Caki2 (cell line): ENCODE results near the gene ZNF519. TPM values are rescaled to one million over a fixed set of nuclear protein-coding genes. Genes with fewer than 3 reads are reported as not detected.
"Not testable (repeated sequence)": the region's sequence is repeated elsewhere in the genome, so short reads cannot be mapped to it uniquely, and the experiment has no call there.

ENCODE experiments used
- DNase-seq: peaks from one replicate; pipeline ENCODE4 v3.0.0-alpha.2; 2015; ENCODE audit warnings: low read depth
- in situ Hi-C: cut with HindIII; loops from 2 replicates; pipeline ENCODE4 v1.10.0; 2016; ENCODE audit warnings: low sequenced_read_pairs, low pct_unique_long_range_greater_than_20kb, mixed read lengths
- total RNA-seq: library from RNA; depleted of rRNA; stranded (reverse); fragments of >200 nt; shearing (Covaris generic); gene quantifications from 2 replicates; pipeline ENCODE4 v1.2.3, GENCODE V29; 2014; ENCODE audit warnings: low replicate concordance

The ZNF519 gene
- total RNA-seq, 1 experiment from 2014 or later = 8.0 TPM

GRCh38 chr18:14149121-14149850, 17.1 kb upstream of the ZNF519 start:
- in situ Hi-C loops, DNase-seq: not testable (repeated sequence)

GRCh38 chr18:14147935-14148865, 16.0 kb upstream of the ZNF519 start:
- DNase-seq, in situ Hi-C loops: not testable (repeated sequence)

- DNase-seq, in situ Hi-C loops: not testable (repeated sequence)
These were observed 14.5 kb upstream of the ZNF519 start for GRCh38 chr18:14146771-14147170.

GRCh38 chr18:14145581-14146338, 13.5 kb upstream of the ZNF519 start:
- DNase-seq, in situ Hi-C loops: not testable (repeated sequence)

GRCh38 chr18:14145021-14145420, 12.8 kb upstream of the ZNF519 start:
- in situ Hi-C loops, DNase-seq: not testable (repeated sequence)

GRCh38 chr18:14144628-14144895, 12.3 kb upstream of the ZNF519 start:
- in situ Hi-C loops = no loop called here
- DNase-seq = no peak

- in situ Hi-C loops, DNase-seq: not testable (repeated sequence)
These were observed 11.8 kb upstream of the ZNF519 start for GRCh38 chr18:14143871-14144627.

GRCh38 chr18:14143396-14143795, 11.2 kb upstream of the ZNF519 start:
- DNase-seq, in situ Hi-C loops: not testable (repeated sequence)

- DNase-seq, in situ Hi-C loops: not testable (repeated sequence)
These were observed 9.9 kb upstream of the ZNF519 start for GRCh38 chr18:14142177-14142576.

GRCh38 chr18:14139583-14139982, 7.3 kb upstream of the ZNF519 start:
- in situ Hi-C loops, DNase-seq: not testable (repeated sequence)

GRCh38 chr18:14137971-14138370, 5.7 kb upstream of the ZNF519 start:
- in situ Hi-C loops, DNase-seq: not testable (repeated sequence)

GRCh38 chr18:14131696-14132270, 452 bp downstream of the ZNF519 start:
- in situ Hi-C loops = not testable (repeated sequence)

GRCh38 chr18:14130804-14131203, 1.4 kb downstream of the ZNF519 start:
- in situ Hi-C loops, DNase-seq: not testable (repeated sequence)

More at GRCh38 chr18:14131696-14132270, 452 bp downstream of the ZNF519 start:
- not testable (repeated sequence) for DNase-seq

- in situ Hi-C loops = no loop called here
- DNase-seq = no peak
These were observed 7.5 kb downstream of the ZNF519 start for GRCh38 chr18:14124689-14125088.

- in situ Hi-C loops = no loop called here
- DNase-seq = no peak
These were observed 10.1 kb downstream of the ZNF519 start for GRCh38 chr18:14122097-14122496.

GRCh38 chr18:14120926-14121325, 11.3 kb downstream of the ZNF519 start:
- DNase-seq = no peak
- in situ Hi-C loops = no loop called here

GRCh38 chr18:14117606-14118005, 14.6 kb downstream of the ZNF519 start:
- no peak for DNase-seq
- in situ Hi-C loops = no loop called here

GRCh38 chr18:14106906-14107305, 25.3 kb downstream of the ZNF519 start:
- DNase-seq = no peak
- in situ Hi-C loops = no loop called here
